ENCODE results near the gene UBE2I.
"Not testable (repeated sequence)": the region's sequence is repeated elsewhere in the genome, so short reads cannot be mapped to it uniquely, and the experiment has no call there.

The UBE2I gene

DNA sequence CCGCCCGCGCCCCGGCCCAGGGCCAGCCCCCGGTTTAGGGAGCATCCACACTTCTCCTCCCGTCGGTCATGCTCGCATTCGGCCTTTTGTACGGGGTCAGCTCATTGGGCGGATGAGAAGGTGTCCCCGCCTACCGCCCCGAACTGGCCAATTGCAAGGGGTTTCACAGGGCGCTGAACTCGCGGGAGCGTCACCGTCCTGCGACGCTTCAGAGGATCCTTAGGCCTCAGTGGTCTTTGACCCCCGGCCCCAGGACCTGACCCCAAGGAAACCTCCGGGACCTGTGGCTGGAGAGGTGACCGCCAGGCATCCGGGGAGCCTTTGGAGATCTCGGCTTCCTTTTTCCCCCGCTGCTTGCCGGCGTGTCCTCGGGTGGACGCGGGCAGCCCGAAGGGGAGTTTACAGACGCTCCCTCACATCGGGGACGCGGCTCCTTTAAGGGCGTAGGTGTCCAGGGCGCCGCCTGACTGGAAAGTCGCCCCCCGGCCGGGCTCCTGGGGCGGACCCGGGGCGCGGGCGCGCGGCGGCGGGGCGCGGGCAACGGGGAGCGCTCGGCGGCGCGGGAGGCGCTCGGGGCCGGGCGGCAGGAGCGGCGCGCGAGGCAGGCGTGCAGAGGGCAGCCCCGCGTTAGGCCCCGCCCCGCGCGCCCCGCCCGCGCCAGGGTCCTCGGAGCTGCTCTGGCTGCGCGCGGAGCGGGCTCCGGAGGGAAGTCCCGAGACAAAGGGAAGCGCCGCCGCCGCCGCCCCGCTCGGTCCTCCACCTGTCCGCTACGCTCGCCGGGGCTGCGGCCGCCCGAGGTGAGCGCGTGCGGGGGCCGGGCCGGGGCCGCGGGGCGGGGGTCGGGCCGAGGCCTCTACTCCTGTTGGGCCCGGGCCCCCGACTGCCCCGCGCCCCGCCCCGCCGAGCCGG, at the start of gene UBE2I:
Gene UBE2I (plus strand): TSS at position 660 of the 909 bp plus-strand sequence. CDS start 4,395 bp downstream, outside the sequence.
- peak; percentile 99 for DNase-seq

DNA sequence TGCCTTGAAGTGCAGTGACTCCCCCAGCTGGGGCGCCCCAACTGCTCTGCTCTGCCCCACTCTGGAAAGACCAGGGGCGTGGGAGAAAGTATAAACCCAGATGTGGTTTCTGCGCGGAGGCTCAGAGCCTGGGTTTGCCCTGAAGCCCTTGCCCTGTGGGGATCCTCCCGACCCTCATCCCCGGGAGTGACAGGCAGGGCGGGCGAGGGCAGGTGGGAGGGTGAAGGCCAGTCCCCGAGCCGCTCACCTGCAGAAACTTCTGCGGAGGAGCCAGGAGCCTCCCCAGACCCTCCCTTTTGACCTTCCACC, 49.7 kb upstream of the UBE2I start:
- DNase-seq = no peak

DNA sequence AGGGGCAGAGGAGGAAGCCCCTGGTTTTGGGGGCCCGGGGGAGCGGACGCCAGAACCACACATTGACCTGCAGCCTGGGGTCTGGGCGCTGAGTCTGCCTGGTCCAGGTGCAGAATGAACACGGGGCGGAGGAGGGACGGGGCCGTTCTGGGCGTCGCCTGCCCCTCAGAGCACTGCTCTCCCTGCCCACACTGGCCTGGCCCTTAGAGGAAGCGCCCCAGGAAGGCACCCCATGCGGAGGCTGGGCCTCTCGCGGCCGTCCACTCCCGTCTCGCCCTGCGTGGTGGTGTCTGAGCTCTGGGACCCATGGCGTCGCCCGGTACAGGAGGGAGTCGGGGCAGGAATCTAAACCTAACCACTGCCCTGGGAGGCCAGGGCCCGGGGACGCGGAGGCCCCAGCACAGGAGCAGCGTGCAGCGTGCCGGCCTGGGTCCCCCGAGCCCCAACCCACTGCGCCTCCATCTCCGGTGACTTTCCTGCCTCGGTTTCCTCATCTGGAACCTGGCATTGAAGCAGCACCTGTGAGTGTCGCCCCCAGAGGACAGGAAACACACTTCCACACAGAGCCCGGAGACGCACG, 49.2 kb upstream of the UBE2I start:
- no peak for DNase-seq

DNA sequence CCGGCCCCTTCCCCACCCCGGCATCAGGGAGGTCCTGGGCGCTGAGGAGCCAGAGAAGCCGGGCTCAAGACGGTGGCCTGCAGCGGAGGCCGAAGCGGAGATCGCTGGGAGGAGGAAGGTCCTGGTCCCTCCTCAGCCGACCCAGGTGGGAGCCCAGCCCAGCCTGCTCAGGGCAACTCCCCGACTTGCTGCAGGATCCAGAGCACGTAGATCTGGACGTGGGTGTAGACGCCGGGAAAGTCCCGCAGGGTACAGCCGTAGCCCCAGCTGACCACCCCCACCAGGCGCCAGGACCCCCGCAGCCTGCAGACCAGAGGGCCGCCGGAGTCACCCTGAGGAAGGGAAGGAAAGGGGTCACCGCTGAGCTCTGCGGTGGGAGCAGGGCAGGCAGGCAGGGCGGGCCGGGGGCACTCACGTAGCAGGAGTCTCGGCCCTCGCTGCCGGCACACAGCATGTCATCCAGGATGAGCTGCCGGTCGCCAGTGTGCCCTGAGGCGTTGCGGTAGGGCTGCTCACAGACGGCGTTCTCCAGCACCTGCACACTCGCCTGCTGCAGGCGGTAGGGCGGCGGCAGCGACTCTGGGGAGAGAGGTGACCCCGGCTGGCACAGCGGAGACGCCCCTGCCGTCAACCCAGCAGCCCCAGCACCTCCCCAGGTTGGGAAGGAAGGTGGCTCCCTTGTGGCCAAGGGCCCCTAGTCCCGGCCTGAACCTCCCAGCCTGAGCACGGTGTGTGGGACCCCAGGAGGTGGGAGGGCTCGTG, 48.1 kb upstream of the UBE2I start:
- DNase-seq = peak; percentile 87

DNA sequence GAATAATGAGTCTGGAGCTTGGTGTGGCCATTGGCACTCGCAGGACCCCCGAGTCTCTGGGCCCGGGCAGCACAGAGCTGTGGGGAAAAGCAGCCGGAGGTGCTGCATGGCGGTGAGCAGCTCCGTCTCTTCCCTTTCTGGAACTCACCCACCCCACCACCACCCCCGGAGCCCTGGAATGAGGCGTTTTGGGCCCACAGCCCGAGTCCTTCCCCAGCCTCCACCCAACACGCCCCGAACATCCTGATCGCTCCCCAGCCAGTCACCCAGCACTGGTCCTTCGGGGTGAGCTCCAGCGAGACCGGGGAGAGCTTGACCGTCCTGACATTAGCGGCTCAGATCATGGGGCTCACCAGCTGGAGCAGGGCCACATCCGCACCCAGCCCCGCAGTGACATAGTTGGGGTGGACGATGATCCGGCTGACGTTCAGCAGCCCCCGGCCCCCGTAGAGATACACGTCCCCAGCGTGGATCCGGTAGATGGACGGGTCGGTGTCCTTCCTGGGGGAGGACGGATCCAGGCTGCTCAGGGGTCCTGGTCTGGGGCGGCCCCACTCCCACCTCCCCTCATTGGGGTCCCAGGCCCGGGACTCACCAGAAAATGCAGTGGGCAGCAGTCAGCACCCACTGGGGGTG, 47.1 kb upstream of the UBE2I start:
- DNase-seq = no peak

DNA sequence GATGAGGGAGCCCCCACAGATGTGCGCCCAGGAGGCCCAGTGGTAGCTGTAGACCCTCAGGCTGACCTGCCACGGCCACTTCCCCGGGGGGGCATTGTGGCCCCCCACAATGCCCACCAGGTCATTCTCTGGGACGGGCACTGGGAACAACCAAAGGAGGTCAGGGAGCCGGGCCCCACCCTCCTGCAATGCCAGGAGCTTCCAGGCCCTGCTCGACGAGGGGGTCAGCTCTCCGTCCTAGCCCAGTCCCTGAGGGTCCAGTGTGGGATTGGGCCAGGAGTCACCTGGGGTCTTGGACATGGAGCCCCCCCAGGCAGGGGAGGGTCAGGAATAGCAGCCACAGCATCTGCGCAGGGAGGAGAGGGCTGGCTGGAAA, 46.6 kb upstream of the UBE2I start:
- DNase-seq = no peak

DNA sequence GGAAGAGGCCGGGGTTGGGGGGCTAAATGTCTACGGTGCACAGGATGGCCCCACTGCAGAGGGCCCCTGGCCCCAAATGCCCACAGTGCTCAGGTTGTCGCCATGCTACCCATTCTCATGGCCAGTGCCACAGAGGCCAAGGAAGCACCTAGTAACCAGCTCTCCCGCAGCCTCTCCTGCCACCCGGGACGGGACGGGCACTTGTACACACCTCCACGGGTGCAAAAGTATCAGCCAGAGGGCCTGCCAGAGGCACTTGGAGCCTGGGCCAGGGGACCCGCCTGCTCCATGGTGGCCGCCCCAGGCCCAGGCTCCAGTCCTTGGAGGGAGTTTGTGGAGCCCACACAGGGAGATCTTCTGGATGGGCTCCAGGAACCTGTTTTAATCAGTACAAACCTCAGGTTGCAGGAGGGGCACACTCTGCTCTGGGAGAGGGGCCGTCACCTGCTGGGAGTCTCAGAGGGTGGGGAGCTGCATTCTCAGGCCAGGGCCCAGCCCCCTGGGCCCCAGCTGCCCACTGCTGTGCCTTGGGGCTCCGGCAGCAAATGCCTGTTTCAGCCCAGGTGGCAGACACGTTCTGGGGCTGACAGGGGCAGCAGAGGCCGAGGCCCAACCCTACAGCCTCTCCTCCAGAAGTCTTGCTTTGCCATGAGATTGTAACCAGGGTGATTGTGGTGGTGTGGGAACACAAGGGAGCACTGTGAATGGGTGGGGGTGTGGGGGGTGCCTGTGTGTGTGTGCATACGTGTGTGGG, 45.7 kb upstream of the UBE2I start:
- DNase-seq = no peak

DNA sequence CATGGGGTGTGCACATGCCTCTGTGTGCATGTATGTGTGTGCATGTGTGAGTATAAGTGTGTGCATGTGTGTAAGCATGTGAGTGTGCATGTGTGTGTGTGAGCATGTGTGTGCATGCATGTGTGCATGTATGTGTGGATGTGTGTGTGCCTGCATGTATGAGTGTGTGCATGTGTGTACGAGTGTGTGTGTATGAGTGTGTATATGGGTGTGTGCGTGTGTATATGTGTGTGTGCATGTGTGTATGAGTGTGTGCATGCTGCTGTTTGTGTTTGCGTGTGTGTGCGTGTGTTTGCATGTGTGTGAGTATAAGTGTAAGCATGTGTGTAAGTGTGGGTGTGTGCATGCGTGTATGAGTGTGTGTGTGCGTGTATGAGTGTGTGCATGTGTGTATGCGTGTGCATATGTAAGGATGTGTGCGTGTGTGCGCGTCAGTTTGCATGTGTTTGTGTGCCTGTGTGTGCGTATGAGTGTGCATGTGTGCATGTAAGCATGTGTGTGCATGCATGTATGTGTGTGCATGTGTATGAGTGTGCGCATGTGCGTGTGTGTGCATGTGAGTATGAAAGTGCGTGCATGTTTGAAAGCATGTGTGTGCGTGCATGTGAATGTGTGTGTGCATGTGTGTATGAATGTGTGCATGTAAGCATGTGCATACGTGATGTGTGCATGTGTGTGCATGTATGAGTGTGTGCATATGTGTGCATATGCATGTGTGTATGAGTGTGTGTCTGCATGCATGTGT, 44.9 kb upstream of the UBE2I start:
- DNase-seq = no peak

DNA sequence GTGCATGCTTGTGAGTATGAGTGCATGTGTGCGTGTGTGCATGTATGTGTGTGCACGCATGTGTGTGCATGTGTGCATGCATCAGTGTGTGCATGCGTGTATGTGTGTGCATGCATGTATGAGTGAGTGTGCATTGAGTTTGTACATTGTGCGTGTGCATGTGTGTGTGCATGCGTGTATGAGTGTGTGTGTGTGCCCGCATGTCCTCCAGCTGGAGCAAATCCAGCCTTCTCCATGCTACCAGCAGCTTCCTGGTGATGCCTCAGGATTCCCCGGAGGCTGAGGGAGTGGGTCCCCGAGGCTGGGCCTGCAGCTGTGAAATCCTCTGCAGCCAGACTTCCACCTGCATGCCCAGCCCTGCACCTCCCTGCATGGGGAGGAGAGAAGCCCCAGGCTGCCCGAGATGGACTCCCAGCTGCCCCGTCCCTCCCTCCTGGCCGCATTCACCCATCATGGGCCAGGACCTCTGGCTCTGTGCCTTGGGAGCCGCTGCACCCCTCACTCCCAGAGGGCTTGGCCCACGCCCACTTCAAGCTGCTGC, 44.3 kb upstream of the UBE2I start:
- DNase-seq = no peak

DNA sequence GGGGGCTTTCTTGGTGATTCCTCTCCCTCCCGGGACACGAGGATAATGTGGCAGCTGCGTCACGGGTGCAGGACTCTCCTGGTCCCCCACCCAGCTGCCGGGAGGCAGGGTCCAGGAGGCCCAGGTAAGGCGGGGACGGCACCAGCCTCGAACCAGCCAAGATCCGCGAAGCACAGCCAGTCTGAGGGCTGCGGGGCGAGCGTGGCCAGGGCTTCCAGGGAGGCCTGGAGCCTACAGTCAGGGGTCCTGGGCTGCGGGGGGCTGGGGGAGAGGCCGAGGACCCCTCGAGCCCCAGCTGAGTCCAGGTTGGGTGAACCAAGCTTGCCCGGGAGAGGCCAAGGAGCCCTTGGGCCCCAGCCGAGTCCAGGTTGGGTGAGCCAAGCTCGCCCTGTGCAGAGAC, 43.6 kb upstream of the UBE2I start:
- no peak for DNase-seq

DNA sequence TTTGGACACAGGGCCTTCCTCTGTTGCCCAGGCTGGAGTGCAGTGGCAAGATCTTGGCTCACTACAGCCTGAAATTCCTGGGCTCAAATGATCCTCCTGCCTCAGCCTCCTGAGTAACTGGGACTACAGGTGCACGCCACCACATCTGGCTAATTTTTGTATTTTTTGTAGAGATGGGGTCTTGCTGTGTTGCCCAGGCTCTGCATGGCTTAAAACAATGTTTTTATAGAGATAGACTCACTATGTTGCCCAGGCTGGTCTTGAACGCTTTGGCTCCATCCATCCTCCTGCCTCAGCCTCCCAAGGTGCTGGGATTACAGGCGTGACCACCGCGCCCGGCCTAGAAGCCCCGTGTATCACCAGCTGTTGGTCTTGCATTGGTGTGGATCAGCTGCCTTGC, 40.0 kb upstream of the UBE2I start:
- DNase-seq = not testable (repeated sequence)

DNA sequence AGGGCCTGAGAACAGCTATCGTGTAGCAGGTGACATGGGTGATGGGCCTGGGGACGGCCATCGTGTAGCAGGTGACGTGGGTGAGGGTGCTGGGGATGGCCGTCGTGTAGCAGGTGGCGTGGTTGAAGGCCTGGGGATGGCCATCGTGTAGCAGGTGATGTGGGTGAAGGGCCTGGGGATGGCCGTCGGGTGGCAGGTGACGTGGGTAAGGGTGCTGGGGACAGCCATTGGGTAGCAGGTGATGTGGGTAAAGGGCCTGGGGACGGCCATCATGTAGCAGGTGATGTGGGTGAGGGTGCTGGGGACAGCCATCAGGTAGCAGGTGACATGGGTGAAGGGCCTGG, 38.1 kb upstream of the UBE2I start:
- DNase-seq = no peak

DNA sequence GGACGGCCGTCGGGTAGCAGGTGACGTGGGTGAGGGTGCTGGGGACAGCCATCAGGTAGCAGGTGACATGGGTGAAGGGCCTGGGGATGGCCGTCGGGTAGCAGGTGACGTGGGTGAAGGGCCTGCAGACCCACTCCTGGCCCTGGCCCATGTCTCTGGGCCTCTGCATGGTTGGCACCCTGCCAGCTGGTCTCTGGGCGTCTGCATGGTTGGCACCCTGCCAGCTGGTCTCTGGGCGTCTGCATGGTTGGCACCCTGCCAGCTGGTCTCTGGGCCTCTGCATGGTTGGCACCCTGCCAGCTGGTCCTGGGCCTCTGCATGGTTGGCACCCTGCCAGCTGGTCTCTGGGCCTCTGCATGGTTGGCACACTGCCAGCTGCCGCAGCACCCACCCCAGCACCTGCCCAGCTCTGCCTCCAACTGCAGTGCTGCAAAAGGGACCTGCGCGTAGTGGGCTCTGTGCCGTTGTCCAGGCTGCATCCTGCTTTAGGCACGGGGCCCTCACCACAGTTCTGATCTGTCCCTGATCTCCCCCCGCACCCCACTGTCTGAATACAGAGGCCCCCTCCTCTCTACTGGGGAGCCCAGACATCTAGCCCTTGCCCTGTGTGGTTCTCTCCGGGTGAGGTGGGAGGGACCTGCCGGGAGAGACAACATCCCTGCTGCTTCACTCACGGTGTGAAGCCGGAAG, 37.6 kb upstream of the UBE2I start:
- peak; percentile 98 for DNase-seq

DNA sequence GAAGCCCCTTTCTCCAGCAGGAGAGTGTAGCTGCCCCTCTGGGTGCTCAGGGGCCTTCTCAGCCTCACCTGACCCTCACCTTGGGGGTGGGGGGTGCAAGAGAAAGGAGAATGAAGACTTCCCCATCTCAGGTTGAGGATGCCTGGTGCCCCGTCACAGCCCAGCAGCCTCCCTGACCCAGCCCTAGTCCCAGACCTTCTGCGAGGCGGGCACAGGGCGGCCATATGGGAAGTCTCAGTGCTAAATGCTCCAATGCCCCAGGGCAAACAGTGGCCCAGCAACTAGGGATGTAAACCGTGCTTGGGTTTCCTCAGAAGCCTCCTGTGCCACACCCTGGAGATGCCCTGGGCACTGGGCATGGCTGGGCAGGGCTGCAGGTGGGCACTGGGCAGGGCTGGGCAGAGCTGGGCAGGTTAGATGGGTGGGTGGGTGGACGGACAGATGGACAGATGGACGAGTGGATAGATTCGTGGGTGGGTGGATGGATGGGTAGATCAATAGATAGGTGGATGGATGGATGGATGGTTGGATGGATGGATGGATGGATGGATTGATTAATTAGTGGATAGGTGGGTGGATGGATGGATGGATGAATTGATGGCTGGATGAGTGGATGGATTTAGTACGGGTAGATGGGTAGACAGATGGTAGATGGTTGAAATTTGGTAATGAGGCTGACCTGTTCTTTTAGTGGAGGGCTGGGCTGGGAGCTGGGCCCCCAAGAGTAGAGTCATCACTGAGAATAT, 36.8 kb upstream of the UBE2I start:
- DNase-seq = peak; percentile 74

DNA sequence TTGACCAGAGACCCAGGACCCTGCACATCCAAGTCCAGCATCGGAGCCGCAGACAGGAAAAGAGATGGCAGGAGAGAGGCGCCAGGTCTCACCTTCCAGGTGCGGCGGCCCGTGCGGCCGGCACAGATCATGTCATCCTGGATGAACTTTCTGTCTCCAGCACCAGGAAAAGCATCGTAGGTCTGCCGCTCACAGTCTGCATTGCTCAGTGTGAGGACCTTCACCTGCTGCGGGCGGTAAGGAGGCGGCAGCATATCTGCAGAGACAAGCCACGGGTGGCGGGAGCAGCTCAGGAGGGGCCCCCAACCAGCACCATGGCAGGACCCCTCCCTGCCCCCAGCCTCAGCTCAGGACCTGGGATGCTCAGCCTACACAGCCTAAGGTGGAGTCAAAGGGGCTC, 35.6 kb upstream of the UBE2I start:
- no peak for DNase-seq

DNA sequence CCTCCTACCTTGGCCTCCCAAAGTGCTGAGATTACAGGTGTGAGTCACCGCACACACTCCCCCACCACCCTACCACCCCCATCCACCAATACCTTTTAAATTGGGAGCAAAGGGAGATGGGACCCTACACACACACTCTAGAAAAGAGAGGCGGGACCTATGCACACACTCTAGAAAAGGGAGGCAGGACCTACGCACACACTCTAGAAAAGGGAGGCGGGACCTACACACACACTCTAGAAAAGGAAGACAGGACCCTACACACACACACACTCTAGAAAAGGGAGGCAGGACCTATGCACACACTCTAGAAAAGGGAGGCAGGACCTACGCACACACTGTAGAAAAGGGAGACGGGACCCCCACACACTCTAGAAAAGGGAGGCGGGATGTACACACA, 34.7 kb upstream of the UBE2I start:
- no peak for DNase-seq

DNA sequence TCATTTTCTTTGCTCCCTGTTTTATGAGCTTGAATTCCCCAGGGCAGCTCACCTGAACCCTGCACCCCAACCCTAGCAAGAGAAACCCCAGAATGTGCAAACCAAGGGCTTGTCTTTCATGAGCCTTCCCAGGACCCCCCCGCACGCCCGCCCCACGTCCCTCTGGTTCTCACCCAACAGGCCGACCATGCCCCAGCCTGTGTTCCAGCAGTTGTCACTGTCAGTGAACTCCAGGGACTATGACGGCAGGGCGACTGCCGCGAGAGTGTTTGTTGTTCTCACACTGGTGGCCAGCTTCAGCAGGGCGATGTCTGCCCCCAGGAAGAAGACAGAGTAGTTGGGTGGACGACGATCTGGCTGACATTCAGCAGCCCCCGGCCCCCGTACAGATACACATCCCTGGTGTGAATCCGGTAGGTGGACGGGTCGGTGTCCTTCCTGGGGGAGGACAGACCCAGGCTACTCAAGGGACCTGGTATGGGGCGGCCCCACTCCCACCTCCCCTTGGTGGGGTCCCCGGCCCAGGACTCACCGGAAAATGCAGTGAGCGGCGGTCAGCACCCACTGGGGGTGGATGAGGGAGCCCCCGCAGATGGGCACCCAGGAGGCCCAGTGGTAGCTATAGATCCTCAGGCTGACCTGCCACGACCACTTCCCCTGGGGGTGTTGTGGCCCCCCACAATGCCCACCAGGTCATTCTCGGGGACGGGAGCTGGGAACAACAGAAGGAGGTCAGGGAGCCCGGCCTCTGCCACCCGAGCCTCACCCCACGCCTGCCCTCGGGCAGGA, 33.5 kb upstream of the UBE2I start:
- DNase-seq = no peak

DNA sequence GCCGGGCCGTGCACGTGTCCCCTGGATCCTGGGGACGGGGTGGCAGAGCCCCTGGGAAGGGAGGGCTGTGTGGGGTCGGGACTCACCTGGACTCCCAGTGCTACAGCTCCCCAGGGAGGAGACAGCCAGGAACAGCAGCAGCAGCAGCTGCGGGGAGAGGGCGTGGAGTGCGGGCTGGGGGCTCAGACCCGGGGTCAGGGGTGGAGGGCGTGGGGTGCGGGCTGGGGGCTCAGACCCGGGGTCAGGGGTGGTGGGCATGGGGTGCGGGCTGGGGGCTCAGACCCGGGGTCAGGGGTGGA, 32.9 kb upstream of the UBE2I start:
- DNase-seq = no peak

DNA sequence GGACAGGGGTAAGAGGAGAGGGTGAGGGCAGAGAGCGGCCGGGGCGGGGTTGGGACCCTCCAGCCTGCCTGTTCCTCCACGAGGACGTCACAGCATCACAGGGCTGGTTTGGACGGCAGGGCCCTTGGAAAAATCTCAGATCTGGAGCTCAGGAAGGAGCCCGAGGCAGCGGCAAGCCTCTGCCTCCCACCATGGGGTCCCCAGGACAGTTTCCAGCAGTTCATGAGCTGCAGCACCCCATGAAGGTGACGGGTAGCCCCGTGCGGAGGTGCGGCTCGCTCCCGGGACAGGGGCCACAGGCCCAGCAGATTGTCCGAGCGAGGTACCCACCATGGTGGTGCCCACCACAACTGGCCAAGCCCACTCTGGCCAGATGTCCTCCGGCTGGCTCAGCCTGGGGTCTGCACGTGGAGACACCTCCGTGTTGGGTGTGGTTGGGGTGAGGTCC, 32.3 kb upstream of the UBE2I start:
- DNase-seq = no peak

Data from NCI-H146 (cell line).